SK-N-MC (cell line): Measurements from ENCODE around the gene RELL1.

Source experiments
- DNase-seq: peaks from one replicate; pipeline ENCODE4 v3.0.0-alpha.2; 2011; ENCODE audit warnings: low read depth, low spot score
- H3K27ac ChIP-seq: fragments of 200-600 bp; sonication (generic); 2 replicates; pipeline ENCODE4 v1.5.1; 2016; ENCODE audit warnings: mixed run types
- H3K36me3 ChIP-seq: fragments of 200-600 bp; sonication (generic); 2 replicates; pipeline ENCODE4 v1.6.1; 2017; ENCODE audit warnings: antibody characterized with exemption, low read length, mixed read lengths; ENCODE audit not compliant: insufficient read depth
- H3K4me3 ChIP-seq: fragments of 200-600 bp; sonication (generic); 2 replicates; pipeline ENCODE4 v1.5.1; 2016
- H3K9ac ChIP-seq: fragments of 200-600 bp; sonication (generic); 2 replicates; pipeline ENCODE4 v1.8.0; 2017; ENCODE audit warnings: mixed run types, mixed read lengths; ENCODE audit not compliant: insufficient read length
- H3K9me3 ChIP-seq: fragments of 200-600 bp; sonication (generic); 2 replicates; pipeline ENCODE4 v1.6.1; 2017; ENCODE audit warnings: low read depth, mild to moderate bottlenecking, antibody characterized with exemption, low read length, moderate library complexity, mixed read lengths
- EZH2 ChIP-seq: fragments of 200-600 bp; sonication (generic); IDR thresholded peaks from one replicate; pipeline ENCODE4 v1.6.1; 2017; ENCODE audit warnings: antibody characterized with exemption
- FOXP2 ChIP-seq: optimal IDR thresholded peaks from 2 replicates; pipeline ENCODE3; 2011; ENCODE audit warnings: mild to moderate bottlenecking, moderate library complexity; ENCODE audit not compliant: insufficient read depth; ENCODE audit errors: extremely low read length, control extremely low read depth
- POLR2AphosphoS5 ChIP-seq: IDR thresholded peaks from 2 replicates; pipeline ENCODE4 v1.6.1; 2012; ENCODE audit warnings: mild to moderate bottlenecking, low read depth, low read length, borderline replicate concordance

Gene RELL1

DNA sequence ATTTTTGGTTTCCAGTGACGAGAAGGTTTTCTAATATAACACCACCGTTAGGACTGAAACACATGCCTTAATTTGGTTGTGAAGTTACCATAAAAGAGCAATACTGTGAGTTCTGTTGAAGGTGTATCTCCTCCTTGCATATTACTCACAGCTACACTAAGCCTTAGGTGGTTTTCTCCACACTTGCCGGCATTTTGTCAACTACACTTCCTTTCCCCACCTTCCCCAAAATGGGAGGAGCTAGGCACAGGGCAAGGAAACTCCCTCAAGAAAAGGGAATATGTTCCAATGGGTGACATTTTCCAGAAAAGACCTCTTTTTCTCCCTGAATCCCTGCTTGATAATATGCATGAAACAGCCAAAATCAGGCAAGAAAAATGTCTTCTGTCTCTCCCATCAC, 44.8 kb downstream of the RELL1 start:
- DNase-seq, result no peak
- Histone ChIP-seq H3K4me3 (no peak overlapping the region), H3K36me3 (no peaks in the 10 kb centered on the region), H3K9me3 (no peaks in the 10 kb centered on the region), H3K27ac (no peak overlapping the region), H3K9ac (no peak overlapping the region)
- TF ChIP-seq EZH2 (no peak), FOXP2 (no peak), POLR2AphosphoS5 (no peak)

GRCh38 chr4:37639551-37640285, 46.5 kb downstream of the RELL1 start:
- Histone ChIP-seq H3K36me3 (no peaks in the 10 kb centered on the region), H3K4me3 (no peak overlapping the region), H3K9ac (no peak overlapping the region), H3K27ac (no peak overlapping the region), H3K9me3 (no peaks in the 10 kb centered on the region)
- DNase-seq, result no peak
- no peak for TF ChIP-seq FOXP2
- TF ChIP-seq POLR2AphosphoS5, result no peak
- no peak for TF ChIP-seq EZH2

DNA sequence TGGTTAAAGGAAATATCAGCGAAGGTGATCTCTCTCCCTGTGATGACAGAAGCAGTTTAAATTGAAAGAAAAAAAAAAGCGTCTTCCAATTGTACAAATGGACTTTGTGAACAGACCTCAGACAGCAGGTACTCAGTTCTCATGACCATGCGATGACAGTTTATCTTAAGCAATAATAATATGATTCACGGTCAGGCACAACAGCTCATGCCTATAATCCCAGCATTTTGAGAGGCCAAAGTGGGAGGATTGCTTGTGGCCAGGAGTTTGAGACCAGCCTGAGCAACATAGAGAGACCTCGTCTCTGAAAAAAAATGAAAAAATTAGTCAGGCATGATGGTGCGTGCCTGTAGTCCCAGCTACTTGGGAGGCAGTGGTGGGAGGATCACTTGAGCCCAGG, 51.0 kb downstream of the RELL1 start:
- DNase-seq, result no peak
- H3K27ac ChIP-seq, result no peak overlapping the region
- TF ChIP-seq POLR2AphosphoS5 (no peak), EZH2 (no peak), FOXP2 (no peak)
- no peaks in the 10 kb centered on the region for H3K36me3 ChIP-seq
- no peaks in the 10 kb centered on the region for H3K9me3 ChIP-seq
- no peak overlapping the region for H3K4me3 ChIP-seq
- H3K9ac ChIP-seq, result no peak overlapping the region

DNA sequence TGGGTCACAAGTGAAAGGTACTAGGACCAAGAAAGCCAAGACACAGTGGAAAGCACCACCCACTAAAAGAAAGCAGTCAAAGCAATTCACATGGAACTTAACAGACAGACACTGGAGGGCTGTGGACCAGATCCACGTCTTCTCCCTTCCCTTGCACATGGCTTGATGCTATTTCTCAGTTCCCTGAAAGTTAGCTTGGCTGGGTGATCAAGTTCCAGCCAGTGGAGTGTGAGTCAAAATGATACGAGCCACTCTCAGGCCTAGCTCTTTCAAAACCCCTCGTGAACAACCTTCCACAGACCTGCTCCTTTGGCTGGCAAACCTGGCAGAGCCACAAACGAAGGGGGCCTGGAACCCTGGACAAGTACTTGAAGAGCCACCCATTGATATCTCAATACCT, 52.0 kb downstream of the RELL1 start:
- DNase-seq, result no peak
- TF ChIP-seq POLR2AphosphoS5, result no peak
- no peak for TF ChIP-seq FOXP2
- no peak for TF ChIP-seq EZH2
- H3K9me3 ChIP-seq, result no peaks in the 10 kb centered on the region
- H3K27ac ChIP-seq, result no peak overlapping the region
- no peak overlapping the region for H3K9ac ChIP-seq
- H3K4me3 ChIP-seq, result no peak overlapping the region
- H3K36me3 ChIP-seq, result no peaks in the 10 kb centered on the region

DNA sequence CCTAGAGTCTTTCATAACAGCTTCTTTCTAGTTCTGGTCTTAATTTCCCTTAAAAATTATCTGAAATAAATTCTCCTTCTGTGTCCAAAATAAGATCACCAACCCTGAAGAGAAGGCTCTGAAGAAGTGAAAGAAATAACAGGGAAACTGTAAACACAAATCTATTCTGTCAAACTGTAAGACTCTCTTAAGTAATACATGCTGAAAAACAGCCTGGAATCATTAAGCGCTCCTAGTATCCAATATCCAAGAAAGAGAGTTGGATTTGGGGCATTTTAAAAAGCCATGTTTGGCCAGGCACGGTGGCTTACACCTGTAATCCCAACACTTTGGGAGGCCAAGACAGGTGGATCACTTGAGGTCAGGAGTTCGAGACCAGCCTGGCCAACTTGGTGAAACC, 53.3 kb downstream of the RELL1 start:
- Histone ChIP-seq H3K9me3 (no peaks in the 10 kb centered on the region), H3K27ac (no peak overlapping the region), H3K36me3 (no peaks in the 10 kb centered on the region), H3K9ac (no peak overlapping the region), H3K4me3 (no peak overlapping the region)
- TF ChIP-seq POLR2AphosphoS5 (no peak), EZH2 (no peak), FOXP2 (no peak)
- no peak for DNase-seq

- no peak overlapping the region for H3K27ac ChIP-seq
- no peak for TF ChIP-seq FOXP2
- no peak for TF ChIP-seq EZH2
- no peak for TF ChIP-seq POLR2AphosphoS5
- H3K36me3 ChIP-seq, result no peaks in the 10 kb centered on the region
- H3K4me3 ChIP-seq, result no peak overlapping the region
- no peak overlapping the region for H3K9ac ChIP-seq
- no peak for DNase-seq
- H3K9me3 ChIP-seq, result no peaks in the 10 kb centered on the region
Observed at GRCh38 chr4:37631551-37631950, 54.6 kb downstream of the RELL1 start.

- DNase-seq, result no peak
- H3K4me3 ChIP-seq, result no peak overlapping the region
- H3K36me3 ChIP-seq, result no peaks in the 10 kb centered on the region
- no peak overlapping the region for H3K9ac ChIP-seq
- TF ChIP-seq POLR2AphosphoS5, result no peak
- TF ChIP-seq EZH2, result no peak
- no peak for TF ChIP-seq FOXP2
- H3K9me3 ChIP-seq, result no peaks in the 10 kb centered on the region
- no peak overlapping the region for H3K27ac ChIP-seq
Observed at GRCh38 chr4:37629713-37630112, 56.5 kb downstream of the RELL1 start.

- Histone ChIP-seq H3K9ac (no peak overlapping the region), H3K27ac (no peak overlapping the region), H3K4me3 (no peak overlapping the region), H3K36me3 (no peaks in the 10 kb centered on the region), H3K9me3 (no peaks in the 10 kb centered on the region)
- TF ChIP-seq POLR2AphosphoS5 (no peak), EZH2 (no peak), FOXP2 (no peak)
- DNase-seq, result no peak
Observed at GRCh38 chr4:37628977-37629609, 57.1 kb downstream of the RELL1 start.
